Lower leg skin (tissue), 3 donors: ENCODE results near the gene NKD1.

ENCODE experiments used
- POLR2A ChIP-seq, 2 donors: fragments of 450-650 bp; IDR thresholded peaks; one replicate each; pipeline ENCODE4 v1.6.1; 2016 to 2017; ENCODE audit warnings: antibody characterized with exemption in 2 of 2, mild to moderate bottlenecking in 1 of 2, moderate library complexity in 1 of 2
- TF ChIP-seq, protein P1 (sequence below), 3 donors: fragments of 450-650 bp; IDR thresholded peaks; one replicate each; pipeline ENCODE4 v1.5.1; 2016; ENCODE audit warnings: antibody characterized with exemption in 3 of 3, mild to moderate bottlenecking in 3 of 3, moderate library complexity in 2 of 3

- TF ChIP-seq, protein P1, sequence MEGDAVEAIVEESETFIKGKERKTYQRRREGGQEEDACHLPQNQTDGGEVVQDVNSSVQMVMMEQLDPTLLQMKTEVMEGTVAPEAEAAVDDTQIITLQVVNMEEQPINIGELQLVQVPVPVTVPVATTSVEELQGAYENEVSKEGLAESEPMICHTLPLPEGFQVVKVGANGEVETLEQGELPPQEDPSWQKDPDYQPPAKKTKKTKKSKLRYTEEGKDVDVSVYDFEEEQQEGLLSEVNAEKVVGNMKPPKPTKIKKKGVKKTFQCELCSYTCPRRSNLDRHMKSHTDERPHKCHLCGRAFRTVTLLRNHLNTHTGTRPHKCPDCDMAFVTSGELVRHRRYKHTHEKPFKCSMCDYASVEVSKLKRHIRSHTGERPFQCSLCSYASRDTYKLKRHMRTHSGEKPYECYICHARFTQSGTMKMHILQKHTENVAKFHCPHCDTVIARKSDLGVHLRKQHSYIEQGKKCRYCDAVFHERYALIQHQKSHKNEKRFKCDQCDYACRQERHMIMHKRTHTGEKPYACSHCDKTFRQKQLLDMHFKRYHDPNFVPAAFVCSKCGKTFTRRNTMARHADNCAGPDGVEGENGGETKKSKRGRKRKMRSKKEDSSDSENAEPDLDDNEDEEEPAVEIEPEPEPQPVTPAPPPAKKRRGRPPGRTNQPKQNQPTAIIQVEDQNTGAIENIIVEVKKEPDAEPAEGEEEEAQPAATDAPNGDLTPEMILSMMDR (IDR thresholded peaks at IDR 0.05), result no peak
- TF ChIP-seq POLR2A (IDR thresholded peaks at IDR 0.05), result no peak
Observed at GRCh38 chr16:50526249-50526648, 21.9 kb upstream of the NKD1 start.
